ENCODE data around the gene ACAD9.

ACAD9 gene

DNA sequence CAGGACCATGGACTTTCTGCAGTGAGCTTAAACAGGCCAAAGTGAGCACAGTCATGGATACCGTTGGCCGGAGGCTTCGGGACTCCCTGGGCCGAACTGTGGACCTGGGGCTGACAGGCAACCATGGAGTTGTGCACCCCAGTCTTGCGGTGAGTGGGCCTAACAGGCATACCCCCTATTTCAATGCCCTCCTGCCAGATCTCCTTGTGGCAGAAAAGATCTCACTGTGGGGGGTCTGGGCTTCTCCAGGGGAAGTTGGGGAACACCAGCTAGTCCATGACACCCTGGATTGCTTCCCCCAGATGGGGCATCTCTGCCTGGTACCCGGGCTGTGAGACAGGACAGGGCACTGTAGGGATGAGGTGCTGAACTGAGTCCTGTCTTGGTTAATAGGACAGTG is 29.5 kb downstream of the ACAD9 start:
- TF ChIP-seq, protein P1, sequence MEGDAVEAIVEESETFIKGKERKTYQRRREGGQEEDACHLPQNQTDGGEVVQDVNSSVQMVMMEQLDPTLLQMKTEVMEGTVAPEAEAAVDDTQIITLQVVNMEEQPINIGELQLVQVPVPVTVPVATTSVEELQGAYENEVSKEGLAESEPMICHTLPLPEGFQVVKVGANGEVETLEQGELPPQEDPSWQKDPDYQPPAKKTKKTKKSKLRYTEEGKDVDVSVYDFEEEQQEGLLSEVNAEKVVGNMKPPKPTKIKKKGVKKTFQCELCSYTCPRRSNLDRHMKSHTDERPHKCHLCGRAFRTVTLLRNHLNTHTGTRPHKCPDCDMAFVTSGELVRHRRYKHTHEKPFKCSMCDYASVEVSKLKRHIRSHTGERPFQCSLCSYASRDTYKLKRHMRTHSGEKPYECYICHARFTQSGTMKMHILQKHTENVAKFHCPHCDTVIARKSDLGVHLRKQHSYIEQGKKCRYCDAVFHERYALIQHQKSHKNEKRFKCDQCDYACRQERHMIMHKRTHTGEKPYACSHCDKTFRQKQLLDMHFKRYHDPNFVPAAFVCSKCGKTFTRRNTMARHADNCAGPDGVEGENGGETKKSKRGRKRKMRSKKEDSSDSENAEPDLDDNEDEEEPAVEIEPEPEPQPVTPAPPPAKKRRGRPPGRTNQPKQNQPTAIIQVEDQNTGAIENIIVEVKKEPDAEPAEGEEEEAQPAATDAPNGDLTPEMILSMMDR (IDR thresholded peaks at IDR 0.05; ENCODE audit: low read depth, low read length), result no peak
- Histone ChIP-seq H3K4me1 (no peaks in the 10 kb centered on the region), H3K36me3 (peaks cover 85% of the 10 kb centered on the region), H3K4me3 (ENCODE audit: low read depth, low read length) (no peak overlapping the region), H3K9me3 (no peaks in the 10 kb centered on the region), H3K27me3 (no peaks in the 10 kb centered on the region)
- no peak for DNase-seq

DNA sequence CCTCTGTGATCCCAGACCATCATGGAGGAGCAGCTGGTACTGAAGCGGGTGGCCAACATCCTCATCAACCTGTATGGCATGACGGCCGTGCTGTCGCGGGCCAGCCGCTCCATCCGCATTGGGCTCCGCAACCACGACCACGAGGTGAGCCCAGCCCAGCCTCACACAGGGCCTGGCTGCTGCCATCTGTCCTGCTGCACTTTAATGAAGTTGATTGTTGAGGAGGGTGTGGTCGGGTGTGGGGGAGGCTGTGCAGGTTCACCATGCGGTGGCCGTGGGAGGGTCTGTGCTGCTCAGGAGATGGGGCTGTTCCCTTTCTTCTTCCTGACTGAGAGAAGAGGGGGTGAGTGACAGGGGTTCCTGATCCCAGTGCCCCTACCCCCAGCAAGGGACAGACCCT is 30.6 kb downstream of the ACAD9 start:
- peaks cover 83% of the 10 kb centered on the region for H3K36me3 ChIP-seq
- H3K9me3 ChIP-seq, result no peaks in the 10 kb centered on the region
- no peak overlapping the region for H3K4me3 ChIP-seq (ENCODE audit: low read depth, low read length)
- TF ChIP-seq, protein P1 (IDR thresholded peaks at IDR 0.05; ENCODE audit: low read depth, low read length), result no peak
- H3K4me1 ChIP-seq, result no peaks in the 10 kb centered on the region
- no peaks in the 10 kb centered on the region for H3K27me3 ChIP-seq
- DNase-seq, result no peak

DNA sequence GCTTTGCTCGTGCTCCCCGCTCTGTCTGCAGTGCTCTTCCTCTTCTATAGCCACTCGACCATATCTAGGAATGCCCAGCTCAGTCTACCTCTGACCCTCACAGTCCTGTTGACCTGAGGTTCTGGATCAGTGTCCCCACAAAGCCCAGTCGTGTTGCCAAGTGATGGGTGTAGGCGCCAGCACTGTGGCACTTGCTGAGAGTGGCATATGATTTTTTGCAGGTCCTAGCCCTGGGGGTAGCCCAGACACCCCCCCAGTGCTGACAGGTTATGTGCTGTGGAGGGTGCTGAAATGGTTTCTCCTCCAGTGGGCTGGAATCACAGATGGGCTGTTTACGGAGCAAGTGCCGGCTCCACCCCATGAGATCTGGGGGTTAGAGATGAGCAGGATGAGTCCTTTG is 32.5 kb downstream of the ACAD9 start:
- Histone ChIP-seq H3K27me3 (no peaks in the 10 kb centered on the region), H3K4me3 (ENCODE audit: low read depth, low read length) (no peak overlapping the region), H3K9me3 (no peaks in the 10 kb centered on the region), H3K4me1 (no peaks in the 10 kb centered on the region), H3K36me3 (peaks cover 84% of the 10 kb centered on the region)
- DNase-seq, result no peak
- TF ChIP-seq, protein P1 (IDR thresholded peaks at IDR 0.05; ENCODE audit: low read depth, low read length), result no peak

DNA sequence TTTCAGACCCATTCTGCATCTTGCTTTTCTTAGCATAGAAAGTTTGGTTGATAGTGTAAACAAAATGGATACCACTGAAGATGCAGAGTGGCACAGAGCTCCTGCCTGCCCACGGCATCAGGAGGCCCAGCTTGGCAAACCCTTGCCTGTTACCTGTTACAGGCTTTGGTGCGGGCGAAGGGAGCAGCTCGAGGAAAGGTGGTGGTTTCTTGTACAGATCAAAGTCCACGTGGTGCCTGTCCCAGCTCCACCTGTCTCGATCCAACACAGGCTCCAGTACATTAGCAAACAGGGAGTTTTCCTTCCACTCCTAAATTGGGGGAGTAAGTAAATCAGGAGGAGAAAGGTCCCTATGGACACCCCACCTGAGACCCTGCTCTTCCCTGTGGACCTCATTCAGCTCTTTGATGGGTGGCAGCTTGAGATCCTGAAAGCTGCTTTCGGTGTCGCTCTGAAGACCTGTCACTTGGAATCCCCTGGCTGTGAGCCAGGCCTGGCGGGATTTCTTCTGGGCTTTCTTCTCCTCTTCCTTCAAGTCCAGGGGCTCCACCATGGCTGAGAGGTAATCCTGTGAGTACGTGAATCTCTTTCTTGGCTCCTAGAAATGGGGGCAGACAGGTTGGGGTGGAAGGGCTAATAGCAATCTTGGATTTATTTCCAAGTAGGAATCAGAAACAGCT is 35.7 kb downstream of the ACAD9 start:
- H3K36me3 ChIP-seq, result peaks cover 70% of the 10 kb centered on the region

DNA sequence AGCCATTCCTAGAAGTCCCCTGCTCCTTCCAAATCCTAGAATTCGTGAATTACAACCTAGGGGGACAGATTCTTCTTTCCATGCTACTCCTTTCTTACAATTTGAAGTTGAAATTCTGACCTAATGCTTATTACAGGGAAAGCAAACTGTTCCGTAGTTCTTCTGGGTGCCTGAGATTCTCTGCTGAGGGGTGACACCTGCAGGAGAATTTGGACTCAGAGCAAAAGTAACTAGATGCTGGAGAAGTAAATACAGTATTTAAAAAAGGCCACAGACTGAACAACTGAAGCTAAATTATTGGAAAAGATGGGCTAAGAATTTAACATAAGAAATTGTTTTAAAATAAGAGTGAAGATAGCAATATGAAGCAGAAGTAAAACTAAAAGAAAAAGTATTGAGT is 37.9 kb downstream of the ACAD9 start:
- no peaks in the 10 kb centered on the region for H3K4me1 ChIP-seq
- peaks cover 48% of the 10 kb centered on the region for H3K36me3 ChIP-seq
- TF ChIP-seq, protein P1 (IDR thresholded peaks at IDR 0.05; ENCODE audit: low read depth, low read length), result peak; percentile 31
- H3K27me3 ChIP-seq, result no peaks in the 10 kb centered on the region
- H3K9me3 ChIP-seq, result peaks cover 13% of the 10 kb centered on the region
- DNase-seq, result no peak
- no peak overlapping the region for H3K4me3 ChIP-seq (ENCODE audit: low read depth, low read length)

More for the DNA sequence above, 35.7 kb downstream of the ACAD9 start:
- Histone ChIP-seq H3K4me3 (ENCODE audit: low read depth, low read length) (no peak overlapping the region), H3K27me3 (no peaks in the 10 kb centered on the region), H3K9me3 (no peaks in the 10 kb centered on the region; the same call in 1 of the 2 replicates), H3K4me1 (no peaks in the 10 kb centered on the region)
- DNase-seq, result no peak
- TF ChIP-seq, protein P1 (IDR thresholded peaks at IDR 0.05; ENCODE audit: low read depth, low read length), result no peak

DNA sequence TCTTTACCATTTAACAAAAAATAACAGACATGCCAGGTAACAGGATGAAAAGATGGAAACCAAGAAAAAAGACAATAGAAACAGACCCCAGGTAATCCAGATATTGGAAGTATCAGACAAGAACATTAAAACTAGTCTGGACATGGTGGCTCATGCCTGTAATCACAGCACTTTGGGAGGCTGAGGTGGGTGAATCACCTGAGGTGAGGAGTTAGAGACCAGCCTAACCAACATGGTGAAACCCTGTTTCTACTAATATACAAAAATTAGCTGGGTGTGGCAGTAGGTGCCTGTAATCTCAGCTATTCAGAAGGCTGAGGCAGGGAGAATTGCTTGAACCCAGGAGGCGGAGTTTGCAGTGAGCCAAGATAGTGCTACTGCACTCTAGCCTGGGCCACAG is 40.6 kb downstream of the ACAD9 start:
- TF ChIP-seq, protein P1 (IDR thresholded peaks at IDR 0.05; ENCODE audit: low read depth, low read length), result no peak
- Histone ChIP-seq H3K4me3 (ENCODE audit: low read depth, low read length) (no peak overlapping the region), H3K9me3 (peaks cover 14% of the 10 kb centered on the region), H3K27me3 (no peaks in the 10 kb centered on the region), H3K4me1 (no peaks in the 10 kb centered on the region), H3K36me3 (peaks cover 26% of the 10 kb centered on the region)
- DNase-seq, result no peak
